Skeletal muscle cell (primary cell): Measurements from ENCODE around the gene SOX13.

ENCODE experiments used
- DNase-seq: peaks from one replicate; pipeline ENCODE4 v3.0.0-alpha.2; 2010; ENCODE audit warnings: low read depth
- H3K4me3 ChIP-seq: 2 replicates; pipeline ENCODE4 v1.5.1; 2011; ENCODE audit warnings: low read depth, mild to moderate bottlenecking, control low read depth, low read length, moderate library complexity

The SOX13 gene

GRCh38 chr1:204053893-204054292 lies 19.0 kb upstream of the SOX13 start:
- DNase-seq = no peak
- H3K4me3 ChIP-seq = no peak overlapping the region

GRCh38 chr1:204059970-204060369 lies 12.9 kb upstream of the SOX13 start:
- H3K4me3 ChIP-seq = no peak overlapping the region
- no peak for DNase-seq

GRCh38 chr1:204062106-204062505 lies 10.8 kb upstream of the SOX13 start:
- no peak for DNase-seq

GRCh38 chr1:204065174-204065985 lies 7.5 kb upstream of the SOX13 start:
- H3K4me3 ChIP-seq = no peak overlapping the region
- DNase-seq = no peak

More at GRCh38 chr1:204062106-204062505, 10.8 kb upstream of the SOX13 start:
- no peak overlapping the region for H3K4me3 ChIP-seq

GRCh38 chr1:204065986-204066300 lies 7.0 kb upstream of the SOX13 start:
- DNase-seq = no peak
- no peak overlapping the region for H3K4me3 ChIP-seq

GRCh38 chr1:204067935-204068334 lies 5.0 kb upstream of the SOX13 start:
- no peak for DNase-seq
- H3K4me3 ChIP-seq = no peak overlapping the region

GRCh38 chr1:204069887-204070286 lies 3.0 kb upstream of the SOX13 start:
- no peak overlapping the region for H3K4me3 ChIP-seq
- no peak for DNase-seq

- no peak for DNase-seq
- no peak overlapping the region for H3K4me3 ChIP-seq
Observed at GRCh38 chr1:204070895-204071294, 2.0 kb upstream of the SOX13 start.

- no peak for DNase-seq
- peak overlapping the region; percentile 84 for H3K4me3 ChIP-seq
Observed at GRCh38 chr1:204073837-204074273, 940 bp downstream of the SOX13 start.

GRCh38 chr1:204074274-204075138 lies 1.6 kb downstream of the SOX13 start:
- no peak for DNase-seq
- H3K4me3 ChIP-seq = peak overlapping the region; percentile 84

GRCh38 chr1:204075139-204075521 lies 2.2 kb downstream of the SOX13 start:
- peak overlapping the region; percentile 84 for H3K4me3 ChIP-seq
- DNase-seq = no peak

- no peak overlapping the region for H3K4me3 ChIP-seq
- no peak for DNase-seq
Observed at GRCh38 chr1:204075890-204076846, 3.3 kb downstream of the SOX13 start.

- H3K4me3 ChIP-seq = no peak overlapping the region
- no peak for DNase-seq
Observed at GRCh38 chr1:204076891-204077290, 4.0 kb downstream of the SOX13 start.

- DNase-seq = no peak
- H3K4me3 ChIP-seq = no peak overlapping the region
Observed at GRCh38 chr1:204077979-204078696, 5.2 kb downstream of the SOX13 start.

GRCh38 chr1:204079608-204079999 lies 6.7 kb downstream of the SOX13 start:
- DNase-seq = no peak
- no peak overlapping the region for H3K4me3 ChIP-seq

- peak; percentile 73 for DNase-seq
- no peak overlapping the region for H3K4me3 ChIP-seq
Observed at GRCh38 chr1:204080163-204080903, 7.4 kb downstream of the SOX13 start.

GRCh38 chr1:204081164-204081790 lies 8.4 kb downstream of the SOX13 start:
- no peak overlapping the region for H3K4me3 ChIP-seq
- DNase-seq = no peak
